K562 (cell line): Measurements from ENCODE around the gene MED19. TPM values are rescaled to one million over a fixed set of nuclear protein-coding genes. Genes with fewer than 3 reads are reported as not detected.
A peak's percentile ranks its signal among the peaks of the same experiment; 100 is the strongest.

Experiments used
- CHD1 ChIP-seq: fragments of 200-600 bp; sonication (generic); IDR thresholded peaks from one replicate; pipeline ENCODE4 v1.6.1; 2012; ENCODE audit warnings: mild to moderate bottlenecking, moderate library complexity, low read length, inconsistent platforms
- ELF4 ChIP-seq: fragments of 450-650 bp; formaldehyde crosslinking; IDR thresholded peaks from 2 replicates; pipeline ENCODE4 v1.4.0; 2022; ENCODE audit warnings: missing genetic modification characterization
- GATA2 ChIP-seq: sonication (generic); formaldehyde crosslinking; IDR thresholded peaks from 2 replicates; pipeline ENCODE4 v1.4.0; 2020; ENCODE audit warnings: mild to moderate bottlenecking, missing genetic modification reagents
- HLTF ChIP-seq: fragments of 450-650 bp; IDR thresholded peaks from 2 replicates; pipeline ENCODE4 v1.6.1; 2016
- MAFK ChIP-seq: IDR thresholded peaks from 2 replicates; pipeline ENCODE4 v1.6.1; 2011; ENCODE audit warnings: low read length, improper control_type of control experiment
- MCM2 ChIP-seq: fragments of 450-650 bp; IDR thresholded peaks from 2 replicates; pipeline ENCODE4 v1.6.1; 2017; ENCODE audit warnings: low read depth, mild to moderate bottlenecking
- MYC ChIP-seq, 2 experiments: fragments of 250-450 bp in 1 of 2; sonication (Bioruptor Pico) in 1 of 2; IDR thresholded peaks; 2 replicates each; pipeline versions ENCODE4 v1.5.1 to v1.6.1; 2012 to 2021; ENCODE audit warnings: low read depth in 2 of 2, borderline replicate concordance in 1 of 2, improper control_type of control experiment in 1 of 2, low read length in 1 of 2, mild to moderate bottlenecking in 1 of 2, moderate library complexity in 1 of 2
- NEUROD1 ChIP-seq: fragments of 150-350 bp; IDR thresholded peaks from 2 replicates; pipeline ENCODE4 v1.6.1; 2014; ENCODE audit warnings: borderline replicate concordance, low read length, low read depth; ENCODE audit not compliant: partially characterized antibody
- POLR2B ChIP-seq: fragments of 450-650 bp; IDR thresholded peaks from 2 replicates; pipeline ENCODE4 v1.6.1; 2018; ENCODE audit warnings: low read depth; ENCODE audit not compliant: partially characterized antibody
- PRPF4 ChIP-seq: fragments of 200-400 bp; formaldehyde crosslinking; IDR thresholded peaks from one replicate; pipeline ENCODE4 v1.6.1; 2017; ENCODE audit warnings: low read length, low read depth, mild to moderate bottlenecking; ENCODE audit not compliant: insufficient read depth, poor library complexity, severe bottlenecking
- RB1 ChIP-seq: fragments of 450-650 bp; IDR thresholded peaks from 2 replicates; pipeline ENCODE4 v1.6.1; 2017; ENCODE audit warnings: low read depth, mild to moderate bottlenecking
- TAF1 ChIP-seq: IDR thresholded peaks from 2 replicates; pipeline ENCODE4 v1.6.1; 2011; ENCODE audit warnings: mild to moderate bottlenecking, low read length, moderate library complexity; ENCODE audit not compliant: insufficient read depth, control insufficient read depth, severe bottlenecking; ENCODE audit errors: extremely low read depth
- TAF9B ChIP-seq: fragments of 450-650 bp; IDR thresholded peaks from 2 replicates; pipeline ENCODE4 v1.6.1; 2018; ENCODE audit warnings: mild to moderate bottlenecking; ENCODE audit not compliant: partially characterized antibody
- TARDBP ChIP-seq: fragments of 450-650 bp; IDR thresholded peaks from 2 replicates; pipeline ENCODE4 v1.6.1; 2016
- ZNF124 ChIP-seq: sonication (generic); formaldehyde crosslinking; IDR thresholded peaks from 2 replicates; pipeline ENCODE4 v1.8.1; 2022; ENCODE audit warnings: missing genetic modification reagents
- ZNF24 ChIP-seq: fragments of 450-650 bp; IDR thresholded peaks from 2 replicates; pipeline ENCODE4 v1.6.1; 2016
- ZNF707 ChIP-seq: fragments of 250-450 bp; sonication (Bioruptor Pico); conservative IDR thresholded peaks from 2 replicates; pipeline ENCODE4 v1.8.0; 2022; ENCODE audit warnings: inconsistent platforms, mild to moderate bottlenecking, moderate library complexity
- polyA plus RNA-seq, 8 experiments: library from polyadenylated mRNA; depleted of rRNA in 4 of 8; stranded (reverse) in 5 of 8; unstranded in 3 of 8; fragments of >200 nt; fragmentation: Nextera tagmentation in 2 of 8; fragmentation: Illumina TruSeq in 1 of 8; extraction: Ambion mirVana in 2 of 8; extraction: Trizol in 1 of 8; gene quantifications; 2 replicates each; pipeline versions ENCODE4 v1.2.1 to v1.2.3, GENCODE V29; 2011 to 2014; ENCODE audit warnings: inconsistent platforms in 1 of 8, missing spikeins in 1 of 8
- total RNA-seq, 7 experiments: library from RNA; depleted of rRNA in 6 of 7; stranded (reverse); fragments of >200 nt in 6 of 7; fragmentation: Illumina TruSeq in 2 of 7; extraction: Trizol in 2 of 7; gene quantifications; 2 replicates each; pipeline versions ENCODE4 v1.2.1 to v1.2.3, GENCODE V29; 2011 to 2021; ENCODE audit warnings: low replicate concordance in 1 of 7
- TF ChIP-seq, protein P1 (sequence below): sonication (generic); formaldehyde crosslinking; IDR thresholded peaks from 2 replicates; pipeline ENCODE4 v1.8.1; 2022; ENCODE audit warnings: missing genetic modification reagents
- TF ChIP-seq, protein P2 (sequence below): sonication (generic); formaldehyde crosslinking; IDR thresholded peaks from 2 replicates; pipeline ENCODE4 v1.8.1; 2023; ENCODE audit warnings: mild to moderate bottlenecking, missing genetic modification reagents
- TF ChIP-seq, protein P3 (sequence below): sonication (generic); formaldehyde crosslinking; IDR thresholded peaks from 2 replicates; pipeline ENCODE4 v1.8.1; 2022; ENCODE audit warnings: missing genetic modification reagents
- TF ChIP-seq, protein P4 (sequence below): fragments of 450-650 bp; IDR thresholded peaks from 2 replicates; pipeline ENCODE4 v1.6.1; 2016; ENCODE audit warnings: missing biosample characterization, missing genetic modification characterization
- TF ChIP-seq, protein P5 (sequence below): fragments of 250-450 bp; sonication (Bioruptor Pico); IDR thresholded peaks from 2 replicates; pipeline ENCODE4 v1.8.0; 2022; ENCODE audit warnings: inconsistent platforms, mild to moderate bottlenecking, moderate library complexity, borderline replicate concordance

MED19 gene
- total and polyA plus RNA-seq, 9 of the 15 experiments (the other 6 are each of a cell fraction or from before 2014, with no cell fraction given): 7.3 to 23.5 (median 15.0) TPM

DNA sequence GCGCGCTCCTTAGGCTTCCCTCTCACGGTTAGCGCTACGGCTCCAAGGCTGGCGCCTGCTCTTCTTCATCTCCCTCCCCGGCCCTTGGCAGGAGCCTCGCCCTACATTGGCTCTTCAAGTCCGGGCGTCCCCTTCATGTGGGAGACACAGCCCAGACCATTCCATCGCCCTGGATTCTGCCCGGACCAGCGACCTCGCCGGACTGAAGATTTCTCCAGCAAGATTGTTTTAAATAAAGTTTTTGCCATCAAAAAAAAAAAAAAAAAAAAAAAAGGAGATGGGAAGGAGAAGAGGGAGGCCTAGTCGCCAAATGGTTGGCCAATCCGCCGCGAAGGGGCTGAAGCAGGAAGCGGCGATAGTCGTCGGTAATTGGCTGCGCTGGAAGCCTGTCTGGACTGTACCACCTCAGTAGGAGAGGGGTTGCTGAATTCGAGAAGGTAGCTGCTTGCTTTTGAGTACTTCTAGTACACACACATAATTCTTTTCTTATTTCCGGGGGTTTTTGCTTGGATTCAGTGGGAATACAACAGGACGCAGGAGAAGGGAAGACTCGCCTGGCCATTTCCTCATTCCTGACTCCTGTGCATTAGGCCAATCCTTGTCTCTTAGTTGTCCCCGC is 44.8 kb downstream of the MED19 start (continued):
- TF ChIP-seq, protein P1, sequence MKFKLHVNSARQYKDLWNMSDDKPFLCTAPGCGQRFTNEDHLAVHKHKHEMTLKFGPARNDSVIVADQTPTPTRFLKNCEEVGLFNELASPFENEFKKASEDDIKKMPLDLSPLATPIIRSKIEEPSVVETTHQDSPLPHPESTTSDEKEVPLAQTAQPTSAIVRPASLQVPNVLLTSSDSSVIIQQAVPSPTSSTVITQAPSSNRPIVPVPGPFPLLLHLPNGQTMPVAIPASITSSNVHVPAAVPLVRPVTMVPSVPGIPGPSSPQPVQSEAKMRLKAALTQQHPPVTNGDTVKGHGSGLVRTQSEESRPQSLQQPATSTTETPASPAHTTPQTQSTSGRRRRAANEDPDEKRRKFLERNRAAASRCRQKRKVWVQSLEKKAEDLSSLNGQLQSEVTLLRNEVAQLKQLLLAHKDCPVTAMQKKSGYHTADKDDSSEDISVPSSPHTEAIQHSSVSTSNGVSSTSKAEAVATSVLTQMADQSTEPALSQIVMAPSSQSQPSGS: no peak
- TF ChIP-seq NEUROD1: peak; percentile 83
- TF ChIP-seq ZNF124 (CRISPR knock-in tag): no peak
- peak; percentile 91 for TF ChIP-seq ELF4 (CRISPR knock-in tag)
- no peak for TF ChIP-seq ZNF707 (CRISPR knock-in tag)
- no peak for TF ChIP-seq TARDBP
- TF ChIP-seq GATA2 (CRISPR knock-in tag): 0 out of 2 replicates have a peak, but pooled peaks have one; percentile 35
- TF ChIP-seq, protein P2, sequence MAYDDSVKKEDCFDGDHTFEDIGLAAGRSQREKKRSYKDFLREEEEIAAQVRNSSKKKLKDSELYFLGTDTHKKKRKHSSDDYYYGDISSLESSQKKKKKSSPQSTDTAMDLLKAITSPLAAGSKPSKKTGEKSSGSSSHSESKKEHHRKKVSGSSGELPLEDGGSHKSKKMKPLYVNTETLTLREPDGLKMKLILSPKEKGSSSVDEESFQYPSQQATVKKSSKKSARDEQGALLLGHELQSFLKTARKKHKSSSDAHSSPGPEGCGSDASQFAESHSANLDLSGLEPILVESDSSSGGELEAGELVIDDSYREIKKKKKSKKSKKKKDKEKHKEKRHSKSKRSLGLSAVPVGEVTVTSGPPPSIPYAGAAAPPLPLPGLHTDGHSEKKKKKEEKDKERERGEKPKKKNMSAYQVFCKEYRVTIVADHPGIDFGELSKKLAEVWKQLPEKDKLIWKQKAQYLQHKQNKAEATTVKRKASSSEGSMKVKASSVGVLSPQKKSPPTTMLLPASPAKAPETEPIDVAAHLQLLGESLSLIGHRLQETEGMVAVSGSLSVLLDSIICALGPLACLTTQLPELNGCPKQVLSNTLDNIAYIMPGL (CRISPR knock-in tag): no peak
- TF ChIP-seq, protein P3, sequence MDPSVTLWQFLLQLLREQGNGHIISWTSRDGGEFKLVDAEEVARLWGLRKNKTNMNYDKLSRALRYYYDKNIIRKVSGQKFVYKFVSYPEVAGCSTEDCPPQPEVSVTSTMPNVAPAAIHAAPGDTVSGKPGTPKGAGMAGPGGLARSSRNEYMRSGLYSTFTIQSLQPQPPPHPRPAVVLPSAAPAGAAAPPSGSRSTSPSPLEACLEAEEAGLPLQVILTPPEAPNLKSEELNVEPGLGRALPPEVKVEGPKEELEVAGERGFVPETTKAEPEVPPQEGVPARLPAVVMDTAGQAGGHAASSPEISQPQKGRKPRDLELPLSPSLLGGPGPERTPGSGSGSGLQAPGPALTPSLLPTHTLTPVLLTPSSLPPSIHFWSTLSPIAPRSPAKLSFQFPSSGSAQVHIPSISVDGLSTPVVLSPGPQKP (CRISPR knock-in tag): no peak
- TF ChIP-seq RB1: peak; percentile 52; the same call in 1 of the 2 replicates
- TF ChIP-seq, protein P4, sequence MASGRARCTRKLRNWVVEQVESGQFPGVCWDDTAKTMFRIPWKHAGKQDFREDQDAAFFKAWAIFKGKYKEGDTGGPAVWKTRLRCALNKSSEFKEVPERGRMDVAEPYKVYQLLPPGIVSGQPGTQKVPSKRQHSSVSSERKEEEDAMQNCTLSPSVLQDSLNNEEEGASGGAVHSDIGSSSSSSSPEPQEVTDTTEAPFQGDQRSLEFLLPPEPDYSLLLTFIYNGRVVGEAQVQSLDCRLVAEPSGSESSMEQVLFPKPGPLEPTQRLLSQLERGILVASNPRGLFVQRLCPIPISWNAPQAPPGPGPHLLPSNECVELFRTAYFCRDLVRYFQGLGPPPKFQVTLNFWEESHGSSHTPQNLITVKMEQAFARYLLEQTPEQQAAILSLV (tag): no peak
- TF ChIP-seq TAF1: peak; percentile 79
- TF ChIP-seq MCM2: no peak
- no peak for TF ChIP-seq MAFK
- 0 out of 2 replicates have a peak, but pooled peaks have one; percentile 9 for TF ChIP-seq MYC (IDR thresholded peaks at IDR 0.05; ENCODE audit: low read depth, low read length)
- TF ChIP-seq MYC (CRISPR knock-in tag; IDR thresholded peaks at IDR 0.05; ENCODE audit: borderline replicate concordance, low read depth): no peak
- no peak for TF ChIP-seq POLR2B
- TF ChIP-seq HLTF: peak; percentile 45; the same call in 1 of the 2 replicates
- no peak for TF ChIP-seq PRPF4
- TF ChIP-seq, protein P5, sequence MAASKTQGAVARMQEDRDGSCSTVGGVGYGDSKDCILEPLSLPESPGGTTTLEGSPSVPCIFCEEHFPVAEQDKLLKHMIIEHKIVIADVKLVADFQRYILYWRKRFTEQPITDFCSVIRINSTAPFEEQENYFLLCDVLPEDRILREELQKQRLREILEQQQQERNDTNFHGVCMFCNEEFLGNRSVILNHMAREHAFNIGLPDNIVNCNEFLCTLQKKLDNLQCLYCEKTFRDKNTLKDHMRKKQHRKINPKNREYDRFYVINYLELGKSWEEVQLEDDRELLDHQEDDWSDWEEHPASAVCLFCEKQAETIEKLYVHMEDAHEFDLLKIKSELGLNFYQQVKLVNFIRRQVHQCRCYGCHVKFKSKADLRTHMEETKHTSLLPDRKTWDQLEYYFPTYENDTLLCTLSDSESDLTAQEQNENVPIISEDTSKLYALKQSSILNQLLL (CRISPR knock-in tag): no peak
- no peak for TF ChIP-seq CHD1
- peak; percentile 65 for TF ChIP-seq TAF9B
- no peak for TF ChIP-seq ZNF24
